A549 (cell line): ENCODE results near the gene CIB4. TPM values are rescaled to one million over a fixed set of nuclear protein-coding genes. Genes with fewer than 3 reads are reported as not detected.

ENCODE experiments used
- ATAC-seq, 2 experiments: fragments of 200-7000 bp in 1 of 2; fragments of >200 bp in 1 of 2; cut with Nextera tagmentation in 1 of 2; cut with Tn5 transposase in 1 of 2; 3 replicates each; pipeline versions ENCODE4 v1.8.0 to v1.9.1; 2018 to 2020; ENCODE audit warnings: mild to moderate bottlenecking in 1 of 2, moderate library complexity in 1 of 2
- CTCF ChIA-PET: fragments of 300-600 bp; sonication (Branson Sonifier 250); formaldehyde crosslinking; extraction: SDS; loops from one replicate; lab custom pipeline; 2021; ENCODE audit warnings: antibody characterized with exemption, inconsistent platforms; lab: Yijun Ruan, JAX
- POLR2A ChIA-PET: fragments of 350-600 bp; formaldehyde crosslinking; extraction: SDS; loops from one replicate; lab custom pipeline; 2021; ENCODE audit warnings: antibody characterized with exemption, inconsistent platforms; lab: Yijun Ruan, JAX
- DNase-seq, 2 experiments: peaks; one replicate each; pipeline versions ENCODE4 v3.0.0 to v3.0.0-alpha.2; 2011 to 2016; ENCODE audit warnings: low read depth in 1 of 2, low spot score in 1 of 2
- FAIRE-seq: peaks from 2 replicates; lab custom pipeline; 2011; peaks lifted over from hg19 to GRCh38; lab: Jason Lieb, UNC
- H3K27ac ChIP-seq, 2 experiments: fragments of >200 bp; sonication (Bioruptor Twin); formaldehyde crosslinking; 3 replicates each; pipeline ENCODE4 v1.5.1; 2016 to 2017
- H3K4me1 ChIP-seq: fragments of >200 bp; sonication (Bioruptor Twin); formaldehyde crosslinking; 3 replicates; pipeline ENCODE4 v1.6.1; 2016
- H3K4me2 ChIP-seq: fragments of >200 bp; sonication (Bioruptor Twin); formaldehyde crosslinking; 3 replicates; pipeline ENCODE4 v1.6.1; 2016
- H3K4me3 ChIP-seq: fragments of >200 bp; sonication (Bioruptor Twin); formaldehyde crosslinking; 3 replicates; pipeline ENCODE4 v1.5.1; 2016
- H3K9me3 ChIP-seq: fragments of >200 bp; sonication (Bioruptor Twin); formaldehyde crosslinking; 3 replicates; pipeline ENCODE4 v1.6.1; 2016
- BHLHE40 ChIP-seq: IDR thresholded peaks from 2 replicates; pipeline ENCODE4 v1.6.1; 2012; ENCODE audit warnings: low read depth, low read length, inconsistent platforms
- CBX8 ChIP-seq: fragments of 200-600 bp; sonication (generic); IDR thresholded peaks from 2 replicates; pipeline ENCODE4 v1.6.1; 2016
- CHD4 ChIP-seq: fragments of 200-600 bp; sonication (generic); IDR thresholded peaks from 2 replicates; pipeline ENCODE4 v1.6.1; 2016; ENCODE audit warnings: antibody characterized with exemption, mild to moderate bottlenecking, borderline replicate concordance
- EP300 ChIP-seq, 2 experiments: fragments of >200 bp; sonication (Bioruptor Twin); formaldehyde crosslinking; IDR thresholded peaks; 2 replicates in 1 of 2; 3 replicates in 1 of 2; pipeline ENCODE4 v1.6.1; 2016 to 2017
- ESRRA ChIP-seq: fragments of 150-350 bp; IDR thresholded peaks from 2 replicates; pipeline ENCODE4 v1.6.1; 2014; ENCODE audit warnings: mild to moderate bottlenecking, low read length, borderline replicate concordance
- FOSL2 ChIP-seq, 2 experiments: fragments of 450-650 bp in 1 of 2; fragments of >200 bp in 1 of 2; sonication (Bioruptor Twin) in 1 of 2; formaldehyde crosslinking; IDR thresholded peaks; 2 replicates each; pipeline versions ENCODE4 v1.5.0 to v1.6.1; 2016 to 2020; ENCODE audit warnings: mild to moderate bottlenecking in 1 of 2, moderate library complexity in 1 of 2
- HOXA7 ChIP-seq: fragments of 250-450 bp; sonication (Bioruptor Pico); IDR thresholded peaks from 2 replicates; pipeline ENCODE4 v1.5.0; 2020; ENCODE audit warnings: mild to moderate bottlenecking, moderate library complexity
- HOXB13 ChIP-seq: fragments of 250-450 bp; sonication (Bioruptor Pico); IDR thresholded peaks from 2 replicates; pipeline ENCODE4 v1.5.0; 2020; ENCODE audit warnings: low read depth, mild to moderate bottlenecking, moderate library complexity
- KDM1A ChIP-seq: fragments of 200-600 bp; sonication (generic); IDR thresholded peaks from 2 replicates; pipeline ENCODE4 v1.6.1; 2016; ENCODE audit warnings: low read depth, mild to moderate bottlenecking
- NFE2L2 ChIP-seq: fragments of 150-350 bp; conservative IDR thresholded peaks from 2 replicates; pipeline ENCODE4 v1.6.1; 2014; ENCODE audit warnings: low read length
- NPAS2 ChIP-seq: fragments of 250-450 bp; sonication (Bioruptor Pico); IDR thresholded peaks from 2 replicates; pipeline ENCODE4 v1.8.0; 2022; ENCODE audit warnings: mild to moderate bottlenecking, moderate library complexity, borderline replicate concordance
- PHF8 ChIP-seq: fragments of 200-600 bp; sonication (generic); IDR thresholded peaks from 2 replicates; pipeline ENCODE4 v1.6.1; 2016; ENCODE audit warnings: low read depth, mild to moderate bottlenecking, antibody characterized with exemption, moderate library complexity, borderline replicate concordance
- POLR2AphosphoS2 ChIP-seq: conservative IDR thresholded peaks from 2 replicates; pipeline ENCODE4 v1.6.1; 2012; ENCODE audit warnings: low read length, improper control_type of control experiment, inconsistent platforms
- RAD21 ChIP-seq, 2 experiments: fragments of >200 bp in 1 of 2; sonication (Bioruptor Twin) in 1 of 2; formaldehyde crosslinking in 1 of 2; IDR thresholded peaks in 1 of 2; conservative IDR thresholded peaks in 1 of 2; 2 replicates in 1 of 2; 3 replicates in 1 of 2; pipeline ENCODE4 v1.6.1; 2012 to 2018; ENCODE audit warnings: inconsistent platforms in 1 of 2
- RCOR1 ChIP-seq: fragments of 150-350 bp; IDR thresholded peaks from 2 replicates; pipeline ENCODE4 v1.6.1; 2014; ENCODE audit warnings: antibody characterized with exemption, low read length, low read depth
- SMC3 ChIP-seq: fragments of >200 bp; sonication (Bioruptor Twin); formaldehyde crosslinking; IDR thresholded peaks from 3 replicates; pipeline ENCODE4 v1.6.1; 2018; ENCODE audit warnings: inconsistent platforms
- SREBF2 ChIP-seq: fragments of 450-650 bp; IDR thresholded peaks from 2 replicates; pipeline ENCODE4 v1.6.1; 2014; ENCODE audit warnings: mild to moderate bottlenecking, moderate library complexity
- TP53 ChIP-seq: fragments of 250-450 bp; sonication (Bioruptor Pico); IDR thresholded peaks from 2 replicates; pipeline ENCODE4 v1.5.0; 2021; ENCODE audit warnings: mild to moderate bottlenecking, moderate library complexity
- ZC3H11A ChIP-seq: fragments of 450-650 bp; IDR thresholded peaks from 2 replicates; pipeline ENCODE4 v1.6.1; 2014; ENCODE audit warnings: antibody characterized with exemption, mild to moderate bottlenecking
- ZFP36 ChIP-seq: fragments of 450-650 bp; IDR thresholded peaks from 2 replicates; pipeline ENCODE4 v1.6.1; 2014; ENCODE audit warnings: borderline replicate concordance; ENCODE audit not compliant: partially characterized antibody
- ZNF302 ChIP-seq: fragments of 250-450 bp; sonication (Bioruptor Pico); IDR thresholded peaks from 2 replicates; pipeline ENCODE4 v1.9.0; 2021; ENCODE audit warnings: inconsistent platforms, mild to moderate bottlenecking, moderate library complexity
- ZSCAN20 ChIP-seq: fragments of 250-450 bp; sonication (Bioruptor Pico); IDR thresholded peaks from 2 replicates; pipeline ENCODE4 v1.8.0; 2022; ENCODE audit warnings: mild to moderate bottlenecking, moderate library complexity
- WGBS: methylation state at CpG from one replicate; pipeline ENCODE4 v1.1.6; 2017; ENCODE audit errors: missing lambda C conversion rate; 5-methylcytosine and 5-hydroxymethylcytosine counted together
- polyA plus RNA-seq, 4 experiments: library from polyadenylated mRNA; depleted of rRNA in 3 of 4; stranded (reverse); fragments of >200 nt; fragmentation: RNase III in 1 of 4; extraction: RNeasy Plus Mini Kit Qiagen cat#74134 plus additional on column Dnase treatment in 1 of 4; gene quantifications; 2 replicates in 3 of 4; 3 replicates in 1 of 4; pipeline ENCODE4 v1.2.3, GENCODE V29; 2011 to 2017
- TF ChIP-seq, protein P1 (sequence below): fragments of >200 bp; sonication (Bioruptor Twin); formaldehyde crosslinking; IDR thresholded peaks from 3 replicates; pipeline ENCODE4 v1.5.1; 2016
- TF ChIP-seq, protein P2 (sequence below): fragments of 450-650 bp; IDR thresholded peaks from 2 replicates; pipeline ENCODE4 v1.6.1; 2014; ENCODE audit warnings: antibody characterized with exemption
- TF ChIP-seq, protein P3 (sequence below): fragments of 150-350 bp; IDR thresholded peaks from 2 replicates; pipeline ENCODE4 v1.6.1; 2014; ENCODE audit warnings: low read depth, mild to moderate bottlenecking, low read length
- TF ChIP-seq, protein P4 (sequence below): IDR thresholded peaks from 2 replicates; pipeline ENCODE4 v1.6.1; 2012
- TF ChIP-seq, protein P5 (sequence below): fragments of >200 bp; sonication (Bioruptor Twin); formaldehyde crosslinking; IDR thresholded peaks from 2 replicates; pipeline ENCODE4 v1.6.1; 2016
- TF ChIP-seq, protein P6 (sequence below): fragments of 250-450 bp; sonication (Bioruptor Pico); IDR thresholded peaks from 2 replicates; pipeline ENCODE4 v1.5.0; 2021; ENCODE audit warnings: mild to moderate bottlenecking, moderate library complexity, borderline replicate concordance

Gene CIB4
- polyA plus RNA-seq, 2 of the 4 experiments (the other 2 are of a cell fraction) = 0.30 to 1.0 TPM

DNA sequence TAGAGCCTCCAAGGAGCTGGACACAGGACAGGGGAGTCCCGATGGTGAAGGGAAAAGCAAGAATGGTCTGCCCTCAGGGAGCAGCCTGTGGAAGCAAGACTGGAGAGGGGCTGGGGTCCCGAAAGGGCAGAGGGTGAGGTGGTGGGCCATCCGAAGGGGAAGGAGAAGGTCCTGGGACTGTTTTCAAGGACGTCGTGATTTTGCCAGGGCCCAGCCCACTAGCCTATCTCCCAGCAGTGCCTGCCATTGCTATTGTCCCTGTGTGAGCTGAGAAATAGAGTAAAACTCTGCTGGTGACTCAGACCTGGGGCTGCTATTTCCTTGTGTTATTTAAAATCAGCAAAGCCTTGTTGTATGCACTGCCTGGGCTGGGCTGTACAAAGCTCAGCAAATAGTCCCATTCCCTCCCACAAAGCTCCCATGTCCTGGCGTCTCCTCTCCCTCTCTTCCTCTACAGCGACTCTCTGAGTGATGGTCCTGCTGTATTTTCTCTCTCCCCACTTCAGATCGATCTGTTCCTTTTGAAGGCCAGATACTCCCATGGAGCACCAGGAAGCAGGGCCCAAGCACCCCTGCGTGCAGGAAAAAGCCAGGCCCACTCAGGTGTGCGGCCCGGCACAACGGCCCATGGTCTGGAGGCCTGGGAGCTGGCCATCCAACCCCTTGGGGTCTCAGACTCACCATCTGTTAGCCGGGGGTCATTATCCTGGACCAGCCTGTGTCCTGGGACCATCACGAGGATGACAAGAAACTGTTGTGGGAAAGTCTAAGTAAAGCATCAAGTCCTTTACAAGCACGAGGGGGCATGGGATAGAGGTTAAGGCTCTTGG is 98.3 kb downstream of the CIB4 start:
- 71% methylated on average over 15 of the region's 15 CpGs for WGBS
- Histone ChIP-seq H3K4me1 (peaks cover 3% of the 10 kb centered on the region; the same call in 1 of the 3 replicates), H3K4me3 (no peak overlapping the region), H3K27ac (no peak overlapping the region), H3K9me3 (no peaks in the 10 kb centered on the region), H3K4me2 (no peak overlapping the region)
- POLR2A ChIA-PET = no interaction called here
- ATAC-seq (peak; percentile 61 to 63; a peak in 5 of 6 replicates), DNase-seq (no peak), FAIRE-seq (no peak)
- CTCF ChIA-PET = interaction anchor here (0.7 to 4.2 kb wide), 12 partner anchors 10 to 1182 kb away, joined by 3 to 28 read pairs (median 6); a partner anchor contains a TSS
- TF ChIP-seq ESRRA (no peak), HOXA7 (CRISPR knock-in tag) (no peak), POLR2AphosphoS2 (no peak), NFE2L2 (no peak), EP300 (IDR thresholded peaks at IDR 0.05) (no peak), SMC3 (no peak), HOXB13 (CRISPR knock-in tag) (no peak), NPAS2 (CRISPR knock-in tag) (no peak), BHLHE40 (no peak), TP53 (CRISPR knock-in tag) (no peak), ZSCAN20 (CRISPR knock-in tag) (no peak), ZNF302 (CRISPR knock-in tag) (no peak), FOSL2 (IDR thresholded peaks at IDR 0.05) (no peak), FOSL2 (CRISPR knock-in tag; IDR thresholded peaks at IDR 0.05) (no peak), CHD4 (no peak), PHF8 (no peak)
- TF ChIP-seq, protein P1, sequence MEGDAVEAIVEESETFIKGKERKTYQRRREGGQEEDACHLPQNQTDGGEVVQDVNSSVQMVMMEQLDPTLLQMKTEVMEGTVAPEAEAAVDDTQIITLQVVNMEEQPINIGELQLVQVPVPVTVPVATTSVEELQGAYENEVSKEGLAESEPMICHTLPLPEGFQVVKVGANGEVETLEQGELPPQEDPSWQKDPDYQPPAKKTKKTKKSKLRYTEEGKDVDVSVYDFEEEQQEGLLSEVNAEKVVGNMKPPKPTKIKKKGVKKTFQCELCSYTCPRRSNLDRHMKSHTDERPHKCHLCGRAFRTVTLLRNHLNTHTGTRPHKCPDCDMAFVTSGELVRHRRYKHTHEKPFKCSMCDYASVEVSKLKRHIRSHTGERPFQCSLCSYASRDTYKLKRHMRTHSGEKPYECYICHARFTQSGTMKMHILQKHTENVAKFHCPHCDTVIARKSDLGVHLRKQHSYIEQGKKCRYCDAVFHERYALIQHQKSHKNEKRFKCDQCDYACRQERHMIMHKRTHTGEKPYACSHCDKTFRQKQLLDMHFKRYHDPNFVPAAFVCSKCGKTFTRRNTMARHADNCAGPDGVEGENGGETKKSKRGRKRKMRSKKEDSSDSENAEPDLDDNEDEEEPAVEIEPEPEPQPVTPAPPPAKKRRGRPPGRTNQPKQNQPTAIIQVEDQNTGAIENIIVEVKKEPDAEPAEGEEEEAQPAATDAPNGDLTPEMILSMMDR = no peak
- TF ChIP-seq, protein P2, sequence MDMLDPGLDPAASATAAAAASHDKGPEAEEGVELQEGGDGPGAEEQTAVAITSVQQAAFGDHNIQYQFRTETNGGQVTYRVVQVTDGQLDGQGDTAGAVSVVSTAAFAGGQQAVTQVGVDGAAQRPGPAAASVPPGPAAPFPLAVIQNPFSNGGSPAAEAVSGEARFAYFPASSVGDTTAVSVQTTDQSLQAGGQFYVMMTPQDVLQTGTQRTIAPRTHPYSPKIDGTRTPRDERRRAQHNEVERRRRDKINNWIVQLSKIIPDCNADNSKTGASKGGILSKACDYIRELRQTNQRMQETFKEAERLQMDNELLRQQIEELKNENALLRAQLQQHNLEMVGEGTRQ = no peak
- TF ChIP-seq, protein P3, sequence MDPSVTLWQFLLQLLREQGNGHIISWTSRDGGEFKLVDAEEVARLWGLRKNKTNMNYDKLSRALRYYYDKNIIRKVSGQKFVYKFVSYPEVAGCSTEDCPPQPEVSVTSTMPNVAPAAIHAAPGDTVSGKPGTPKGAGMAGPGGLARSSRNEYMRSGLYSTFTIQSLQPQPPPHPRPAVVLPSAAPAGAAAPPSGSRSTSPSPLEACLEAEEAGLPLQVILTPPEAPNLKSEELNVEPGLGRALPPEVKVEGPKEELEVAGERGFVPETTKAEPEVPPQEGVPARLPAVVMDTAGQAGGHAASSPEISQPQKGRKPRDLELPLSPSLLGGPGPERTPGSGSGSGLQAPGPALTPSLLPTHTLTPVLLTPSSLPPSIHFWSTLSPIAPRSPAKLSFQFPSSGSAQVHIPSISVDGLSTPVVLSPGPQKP = no peak
- TF ChIP-seq, protein P4, sequence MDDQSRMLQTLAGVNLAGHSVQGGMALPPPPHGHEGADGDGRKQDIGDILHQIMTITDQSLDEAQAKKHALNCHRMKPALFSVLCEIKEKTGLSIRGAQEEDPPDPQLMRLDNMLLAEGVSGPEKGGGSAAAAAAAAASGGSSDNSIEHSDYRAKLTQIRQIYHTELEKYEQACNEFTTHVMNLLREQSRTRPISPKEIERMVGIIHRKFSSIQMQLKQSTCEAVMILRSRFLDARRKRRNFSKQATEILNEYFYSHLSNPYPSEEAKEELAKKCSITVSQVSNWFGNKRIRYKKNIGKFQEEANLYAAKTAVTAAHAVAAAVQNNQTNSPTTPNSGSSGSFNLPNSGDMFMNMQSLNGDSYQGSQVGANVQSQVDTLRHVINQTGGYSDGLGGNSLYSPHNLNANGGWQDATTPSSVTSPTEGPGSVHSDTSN = no peak
- TF ChIP-seq, protein P5, sequence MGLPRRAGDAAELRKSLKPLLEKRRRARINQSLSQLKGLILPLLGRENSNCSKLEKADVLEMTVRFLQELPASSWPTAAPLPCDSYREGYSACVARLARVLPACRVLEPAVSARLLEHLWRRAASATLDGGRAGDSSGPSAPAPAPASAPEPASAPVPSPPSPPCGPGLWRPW = no peak

DNA sequence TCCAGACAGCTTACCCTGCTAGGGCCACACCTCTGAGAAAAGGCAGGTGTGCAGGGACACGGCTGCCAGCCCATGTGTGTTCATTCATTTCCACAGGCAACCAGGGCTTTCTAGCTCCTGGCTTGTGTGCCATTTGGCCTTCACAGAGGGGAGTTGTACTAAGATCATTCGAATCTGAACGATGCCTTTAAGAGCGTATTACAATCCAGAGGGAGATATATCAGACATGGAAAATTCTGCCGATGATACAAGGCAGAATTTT is 99.0 kb downstream of the CIB4 start:
- ChIA-PET POLR2A (no interaction called here), CTCF (interaction anchor here (1.1 to 4.2 kb wide), 13 partner anchors 11 to 304 kb away, joined by 3 to 28 read pairs (median 5); a partner anchor contains a TSS)
- DNase-seq (no peak), ATAC-seq (peak in 1 of 2 experiments; percentile 28; a peak in 2 of 6 replicates), FAIRE-seq (no peak)
- Histone ChIP-seq H3K9me3 (no peaks in the 10 kb centered on the region), H3K4me1 (peaks cover 3% of the 10 kb centered on the region; the same call in 1 of the 3 replicates), H3K4me2 (no peak overlapping the region), H3K4me3 (no peak overlapping the region), H3K27ac (no peak overlapping the region)
- WGBS = 67% methylated on average over 5 of the region's 5 CpGs
- no peak for TF ChIP-seq SREBF2
- no peak for TF ChIP-seq ZC3H11A
- TF ChIP-seq EP300 (IDR thresholded peaks at IDR 0.05) = no peak
- TF ChIP-seq ZSCAN20 (CRISPR knock-in tag) = no peak
- no peak for TF ChIP-seq FOSL2 (IDR thresholded peaks at IDR 0.05)
- no peak for TF ChIP-seq FOSL2 (CRISPR knock-in tag; IDR thresholded peaks at IDR 0.05)
- TF ChIP-seq RAD21 (conservative IDR thresholded peaks at IDR 0.05 in 1 of 2, IDR thresholded peaks at IDR 0.05 in 1 of 2) = no peak
- TF ChIP-seq RCOR1 = no peak
- TF ChIP-seq KDM1A = no peak
- TF ChIP-seq PHF8 = no peak
- TF ChIP-seq CBX8 = no peak
- TF ChIP-seq ZFP36 = no peak
- no peak for TF ChIP-seq POLR2AphosphoS2
- TF ChIP-seq, protein P2 = no peak
- TF ChIP-seq, protein P6, sequence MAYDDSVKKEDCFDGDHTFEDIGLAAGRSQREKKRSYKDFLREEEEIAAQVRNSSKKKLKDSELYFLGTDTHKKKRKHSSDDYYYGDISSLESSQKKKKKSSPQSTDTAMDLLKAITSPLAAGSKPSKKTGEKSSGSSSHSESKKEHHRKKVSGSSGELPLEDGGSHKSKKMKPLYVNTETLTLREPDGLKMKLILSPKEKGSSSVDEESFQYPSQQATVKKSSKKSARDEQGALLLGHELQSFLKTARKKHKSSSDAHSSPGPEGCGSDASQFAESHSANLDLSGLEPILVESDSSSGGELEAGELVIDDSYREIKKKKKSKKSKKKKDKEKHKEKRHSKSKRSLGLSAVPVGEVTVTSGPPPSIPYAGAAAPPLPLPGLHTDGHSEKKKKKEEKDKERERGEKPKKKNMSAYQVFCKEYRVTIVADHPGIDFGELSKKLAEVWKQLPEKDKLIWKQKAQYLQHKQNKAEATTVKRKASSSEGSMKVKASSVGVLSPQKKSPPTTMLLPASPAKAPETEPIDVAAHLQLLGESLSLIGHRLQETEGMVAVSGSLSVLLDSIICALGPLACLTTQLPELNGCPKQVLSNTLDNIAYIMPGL (CRISPR knock-in tag) = no peak
